Neural cell (in vitro differentiated cells): Measurements from ENCODE around the gene GTF2IRD1. TPM values are rescaled to one million over a fixed set of nuclear protein-coding genes. Genes with fewer than 3 reads are reported as not detected.

ENCODE experiments used
- H2AFZ ChIP-seq: fragments of 200-600, 300-800 bp; sonication (generic), shearing (Covaris generic); 2 replicates; pipeline ENCODE4 v1.6.0; 2014; ENCODE audit warnings: low read depth, mild to moderate bottlenecking, antibody characterized with exemption, low read length, moderate library complexity
- H3F3A ChIP-seq: fragments of 200-600 bp; shearing (Covaris generic); 2 replicates; pipeline ENCODE4 v1.6.1; 2016; ENCODE audit warnings: mild to moderate bottlenecking, moderate library complexity, mixed read lengths, antibody characterized with exemption, low read length; ENCODE audit not compliant: insufficient read depth, poor library complexity, severe bottlenecking
- H3K27ac ChIP-seq: fragments of 200-600, 300-800 bp; sonication (generic), shearing (Covaris generic); 2 replicates; pipeline ENCODE4 v1.5.1; 2014; ENCODE audit warnings: mild to moderate bottlenecking, low read length, moderate library complexity
- H3K27me3 ChIP-seq: fragments of 300-800, 200-600 bp; sonication (generic), shearing (Covaris generic); 2 replicates; pipeline ENCODE4 v1.6.0; 2014; ENCODE audit warnings: mild to moderate bottlenecking, low read depth, low read length, moderate library complexity; ENCODE audit not compliant: insufficient read depth
- H3K36me3 ChIP-seq: fragments of 300-800, 200-600 bp; sonication (generic), shearing (Covaris generic); 2 replicates; pipeline ENCODE4 v1.5.1; 2014; ENCODE audit warnings: mild to moderate bottlenecking, antibody characterized with exemption, low read length, moderate library complexity; ENCODE audit not compliant: insufficient read depth
- H3K4me2 ChIP-seq: fragments of 300-800, 200-600 bp; sonication (generic), shearing (Covaris generic); 2 replicates; pipeline ENCODE4 v1.6.0; 2014; ENCODE audit warnings: mild to moderate bottlenecking, low read length
- H3K4me3 ChIP-seq: fragments of 300-800, 200-600 bp; sonication (generic), shearing (Covaris generic); 2 replicates; pipeline ENCODE4 v1.5.1; 2014; ENCODE audit warnings: mild to moderate bottlenecking, low read length, moderate library complexity
- H3K79me2 ChIP-seq: fragments of 200-600 bp; shearing (Covaris generic); replicated peaks from 2 replicates; pipeline ENCODE4 v1.6.0; 2014; ENCODE audit warnings: mild to moderate bottlenecking, low read length, moderate library complexity; ENCODE audit not compliant: insufficient read depth
- H3K9ac ChIP-seq: fragments of 300-800, 200-600 bp; sonication (generic), shearing (Covaris generic); 2 replicates; pipeline ENCODE4 v1.6.1; 2016; ENCODE audit warnings: mild to moderate bottlenecking, low read length, mixed read lengths
- H3K9me2 ChIP-seq: fragments of 200-600 bp; shearing (Covaris generic); 2 replicates; pipeline ENCODE4 v1.6.1; 2016; ENCODE audit warnings: mild to moderate bottlenecking, low read length, mixed read lengths; ENCODE audit not compliant: insufficient read depth
- H3K9me3 ChIP-seq: fragments of 200-600, 300-800 bp; sonication (generic), shearing (Covaris generic); 2 replicates; pipeline ENCODE4 v1.6.1; 2016; ENCODE audit warnings: mild to moderate bottlenecking, mixed run types, low read length, moderate library complexity, mixed read lengths
- H4K20me1 ChIP-seq: fragments of 200-600 bp; shearing (Covaris generic); 2 replicates; pipeline ENCODE4 v1.6.1; 2016; ENCODE audit warnings: mild to moderate bottlenecking, mixed run types; ENCODE audit not compliant: insufficient read depth
- CTCF ChIP-seq: fragments of 450-650 bp; IDR thresholded peaks from 2 replicates; pipeline ENCODE4 v1.5.1; 2014; ENCODE audit warnings: antibody characterized with exemption, mild to moderate bottlenecking, moderate library complexity; ENCODE audit not compliant: poor library complexity, severe bottlenecking
- EP300 ChIP-seq: fragments of 450-650 bp; conservative IDR thresholded peaks from 2 replicates; pipeline ENCODE4 v1.6.1; 2014; ENCODE audit warnings: antibody characterized with exemption, mild to moderate bottlenecking, moderate library complexity; ENCODE audit not compliant: poor library complexity, severe bottlenecking
- EZH2 ChIP-seq: fragments of 200-600, 300-800 bp; shearing (Covaris generic), sonication (generic); IDR thresholded peaks from 2 replicates; pipeline ENCODE4 v1.6.1; 2014; ENCODE audit warnings: antibody characterized with exemption, low read length, borderline replicate concordance, mild to moderate bottlenecking; ENCODE audit not compliant: insufficient read depth, poor library complexity, severe bottlenecking
- MXI1 ChIP-seq: fragments of 450-650 bp; conservative IDR thresholded peaks from 2 replicates; pipeline ENCODE4 v1.6.1; 2014; ENCODE audit warnings: antibody characterized with exemption, mild to moderate bottlenecking; ENCODE audit not compliant: poor library complexity, severe bottlenecking
- POLR2AphosphoS5 ChIP-seq: IDR thresholded peaks from 2 replicates; pipeline ENCODE4 v1.6.1; 2012
- RAD21 ChIP-seq: fragments of 450-650 bp; conservative IDR thresholded peaks from 2 replicates; pipeline ENCODE4 v1.6.1; 2014; ENCODE audit warnings: antibody characterized with exemption, mild to moderate bottlenecking, moderate library complexity
- REST ChIP-seq: IDR thresholded peaks from 2 replicates; pipeline ENCODE4 v1.6.1; 2012; ENCODE audit warnings: borderline replicate concordance
- SMC3 ChIP-seq: fragments of 450-650 bp; conservative IDR thresholded peaks from 2 replicates; pipeline ENCODE4 v1.6.1; 2014; ENCODE audit warnings: antibody characterized with exemption, mild to moderate bottlenecking, moderate library complexity; ENCODE audit not compliant: poor library complexity
- TAF1 ChIP-seq: IDR thresholded peaks from 2 replicates; pipeline ENCODE4 v1.6.1; 2012; ENCODE audit warnings: low read depth
- polyA plus RNA-seq: library from polyadenylated mRNA; depleted of rRNA; stranded (reverse); fragments of >200 nt; gene quantifications from 2 replicates; pipeline ENCODE4 v1.2.3, GENCODE V29; 2014

The GTF2IRD1 gene
- polyA plus RNA-seq, 1 donor from 2014 or later: 31.9 TPM

GRCh38 chr7:74518041-74518440 is 64.3 kb downstream of the GTF2IRD1 start:
- H4K20me1 ChIP-seq: no peaks in the 10 kb centered on the region
- TF ChIP-seq POLR2AphosphoS5 (no peak), RAD21 (no peak), TAF1 (no peak), SMC3 (no peak), EP300 (no peak), MXI1 (no peak), EZH2 (no peak), CTCF (no peak), REST (no peak)
- H3K36me3 ChIP-seq: peaks cover 4% of the 10 kb centered on the region
- no peak overlapping the region for H2AFZ ChIP-seq
- no peaks in the 10 kb centered on the region for H3F3A ChIP-seq
- H3K9me3 ChIP-seq: no peaks in the 10 kb centered on the region
- H3K9ac ChIP-seq: no peak overlapping the region
- H3K9me2 ChIP-seq: no peaks in the 10 kb centered on the region
- H3K27me3 ChIP-seq: no peaks in the 10 kb centered on the region
- no peak overlapping the region for H3K4me2 ChIP-seq
- H3K27ac ChIP-seq: no peak overlapping the region
- H3K4me3 ChIP-seq: no peak overlapping the region
- H3K79me2 ChIP-seq: no peaks in the 10 kb centered on the region

- Histone ChIP-seq H3K27ac (no peak overlapping the region), H3F3A (no peaks in the 10 kb centered on the region), H3K9me2 (no peaks in the 10 kb centered on the region), H3K27me3 (no peaks in the 10 kb centered on the region), H3K4me3 (no peak overlapping the region), H3K9me3 (no peaks in the 10 kb centered on the region), H4K20me1 (no peaks in the 10 kb centered on the region), H3K9ac (no peak overlapping the region), H3K36me3 (peaks cover 4% of the 10 kb centered on the region), H3K4me2 (no peak overlapping the region), H3K79me2 (no peaks in the 10 kb centered on the region), H2AFZ (no peak overlapping the region)
- TF ChIP-seq EP300 (no peak), EZH2 (no peak), TAF1 (no peak), RAD21 (no peak), SMC3 (no peak), POLR2AphosphoS5 (no peak), REST (no peak), MXI1 (no peak), CTCF (no peak)
Observed at GRCh38 chr7:74518654-74519053, 64.9 kb downstream of the GTF2IRD1 start.
